H9 (cell line): ENCODE measurements around the gene DAB2IP. TPM values are rescaled to one million over a fixed set of nuclear protein-coding genes. Genes with fewer than 3 reads are reported as not detected.
A peak's percentile ranks its signal among the peaks of the same experiment; 100 is the strongest.

Source experiments
- DNase-seq: peaks from one replicate; pipeline ENCODE4 v3.0.0-alpha.2; 2017
- H2AFZ ChIP-seq: one replicate; pipeline ENCODE4 v1.6.1; 2013; ENCODE audit warnings: mild to moderate bottlenecking, low read length, control low read depth, moderate library complexity
- H2AK5ac ChIP-seq: 2 replicates; pipeline ENCODE4 v1.6.1; 2013; ENCODE audit warnings: low read length, control low read depth, mixed read lengths; ENCODE audit not compliant: insufficient read length
- H2BK120ac ChIP-seq: one replicate; pipeline ENCODE4 v1.6.1; 2013; ENCODE audit warnings: low read depth, mild to moderate bottlenecking, low read length, control low read depth, inconsistent platforms; ENCODE audit not compliant: poor library complexity, severe bottlenecking
- H2BK12ac ChIP-seq: 2 replicates; pipeline ENCODE4 v1.6.1; 2013; ENCODE audit warnings: low read length, control low read depth, mixed read lengths, low read depth; ENCODE audit not compliant: insufficient read length
- H2BK15ac ChIP-seq: 2 replicates; pipeline ENCODE4 v1.6.1; 2013; ENCODE audit warnings: low read depth, low read length, control low read depth
- H2BK20ac ChIP-seq: one replicate; pipeline ENCODE4 v1.6.1; 2013; ENCODE audit warnings: low read depth, mild to moderate bottlenecking, low read length, control low read depth, inconsistent platforms; ENCODE audit not compliant: poor library complexity, severe bottlenecking
- H2BK5ac ChIP-seq: 2 replicates; pipeline ENCODE4 v1.6.1; 2013; ENCODE audit warnings: low read length, control low read depth, mixed read lengths; ENCODE audit not compliant: insufficient read length
- H3K14ac ChIP-seq: 2 replicates; pipeline ENCODE4 v1.6.1; 2013; ENCODE audit warnings: low read length, control low read depth; ENCODE audit not compliant: insufficient read depth
- H3K18ac ChIP-seq: 2 replicates; pipeline ENCODE4 v1.6.1; 2013; ENCODE audit warnings: low read depth, mild to moderate bottlenecking, mixed read lengths, low read length, control low read depth; ENCODE audit not compliant: insufficient read length
- H3K23ac ChIP-seq: 2 replicates; pipeline ENCODE4 v1.6.1; 2013; ENCODE audit warnings: low read length, control low read depth, mixed read lengths, low read depth; ENCODE audit not compliant: insufficient read length
- H3K23me2 ChIP-seq: 2 replicates; pipeline ENCODE4 v1.6.1; 2013; ENCODE audit warnings: low read depth, mild to moderate bottlenecking, mixed read lengths, low read length, control low read depth; ENCODE audit not compliant: insufficient read length, poor library complexity, severe bottlenecking
- H3K27ac ChIP-seq: 2 replicates; pipeline ENCODE4 v1.5.1; 2013; ENCODE audit warnings: low read length, control low read depth, mixed read lengths, low read depth; ENCODE audit not compliant: insufficient read length
- H3K27me3 ChIP-seq: 2 replicates; pipeline ENCODE4 v1.6.1; 2013; ENCODE audit warnings: low read length, control low read depth, inconsistent platforms; ENCODE audit not compliant: insufficient read depth
- H3K4ac ChIP-seq: 2 replicates; pipeline ENCODE4 v1.6.1; 2013; ENCODE audit warnings: low read depth, mild to moderate bottlenecking, control low read depth, inconsistent platforms, low read length, moderate library complexity
- H3K4me1 ChIP-seq: 2 replicates; pipeline ENCODE4 v1.6.1; 2013; ENCODE audit warnings: low read length, control low read depth, inconsistent platforms; ENCODE audit not compliant: insufficient read depth
- H3K4me2 ChIP-seq: 2 replicates; pipeline ENCODE4 v1.6.1; 2013; ENCODE audit warnings: low read length, control low read depth, mixed read lengths; ENCODE audit not compliant: insufficient read length, insufficient read depth
- H3K56ac ChIP-seq: 2 replicates; pipeline ENCODE4 v1.6.1; 2013; ENCODE audit warnings: low read depth, mild to moderate bottlenecking, mixed read lengths, low read length, control low read depth; ENCODE audit not compliant: insufficient read length
- H3K79me1 ChIP-seq: 2 replicates; pipeline ENCODE4 v1.6.1; 2013; ENCODE audit warnings: low read depth, mild to moderate bottlenecking, moderate library complexity, low read length, control low read depth, inconsistent platforms; ENCODE audit not compliant: insufficient read depth, poor library complexity, severe bottlenecking
- H3K79me2 ChIP-seq: 2 replicates; pipeline ENCODE4 v1.6.1; 2013; ENCODE audit warnings: low read length, control low read depth, inconsistent platforms; ENCODE audit not compliant: insufficient read depth
- H3K9ac ChIP-seq: 2 replicates; pipeline ENCODE4 v1.6.1; 2013; ENCODE audit warnings: low read length, control low read depth, mixed read lengths; ENCODE audit not compliant: insufficient read length; ENCODE audit errors: extremely low read depth
- H3K9me3 ChIP-seq: one replicate; pipeline ENCODE4 v1.6.1; 2013; ENCODE audit warnings: low read depth, low read length, inconsistent platforms; ENCODE audit not compliant: control insufficient read depth
- H3T11ph ChIP-seq: one replicate; pipeline ENCODE4 v1.6.1; 2013; ENCODE audit warnings: mild to moderate bottlenecking, low read length, control low read depth, inconsistent platforms
- H4K20me1 ChIP-seq: one replicate; pipeline ENCODE4 v1.6.1; 2013; ENCODE audit not compliant: control insufficient read depth, insufficient read length, insufficient read depth
- H4K5ac ChIP-seq: 2 replicates; pipeline ENCODE4 v1.6.1; 2013; ENCODE audit warnings: low read depth, mild to moderate bottlenecking, mixed read lengths, low read length, control low read depth; ENCODE audit not compliant: insufficient read length
- H4K8ac ChIP-seq: replicated peaks from 2 replicates; pipeline ENCODE4 v1.6.1; 2013; ENCODE audit warnings: low read length, control low read depth, mixed read lengths, low read depth; ENCODE audit not compliant: insufficient read length
- H4K91ac ChIP-seq: 2 replicates; pipeline ENCODE4 v1.6.1; 2013; ENCODE audit warnings: low read depth, mild to moderate bottlenecking, moderate library complexity, mixed read lengths, low read length, control low read depth; ENCODE audit not compliant: insufficient read length
- H3K27ac Mint-ChIP-seq, 3 experiments: 2 replicates in 2 of 3; 3 replicates in 1 of 3; pipeline ENCODE4 v1.8.0; 2020 to 2021; ENCODE audit warnings: mixed read lengths in 3 of 3, mild to moderate bottlenecking in 1 of 3, moderate library complexity in 1 of 3
- H3K27me3 Mint-ChIP-seq: 2 replicates; pipeline ENCODE4 v1.8.0; 2021; ENCODE audit warnings: low read depth, mild to moderate bottlenecking, moderate library complexity, mixed read lengths
- H3K36me3 Mint-ChIP-seq, 3 experiments: 2 replicates in 2 of 3; 3 replicates in 1 of 3; pipeline ENCODE4 v1.8.0; 2020 to 2021; ENCODE audit warnings: low read depth in 3 of 3, mixed read lengths in 3 of 3; ENCODE audit not compliant: insufficient read depth in 1 of 3
- H3K4me1 Mint-ChIP-seq, 2 experiments: 2 replicates each; pipeline ENCODE4 v1.8.0; 2020; ENCODE audit warnings: mixed read lengths in 2 of 2
- H3K4me3 Mint-ChIP-seq, 2 experiments: 2 replicates in 1 of 2; 3 replicates in 1 of 2; pipeline ENCODE4 v1.8.0; 2020 to 2021; ENCODE audit warnings: mild to moderate bottlenecking in 2 of 2, mixed read lengths in 2 of 2, moderate library complexity in 1 of 2
- H3K9me3 Mint-ChIP-seq, 2 experiments: 2 replicates in 1 of 2; 3 replicates in 1 of 2; pipeline ENCODE4 v1.8.0; 2020; ENCODE audit warnings: mild to moderate bottlenecking in 2 of 2, mixed read lengths in 2 of 2, moderate library complexity in 1 of 2
- WGBS: extraction: QIAGEN DNeasy Blood & Tissue Kit; methylation state at CpG from one replicate; pipeline ENCODE4 v1.1.7; 2013; ENCODE audit warnings: missing lambda C conversion rate, low lambda C conversion rate, mixed read lengths; ENCODE audit not compliant: insufficient read length; ENCODE audit errors: extremely low coverage; 5-methylcytosine and 5-hydroxymethylcytosine counted together
- total RNA-seq: library from RNA; stranded (reverse); gene quantifications from 2 replicates; pipeline ENCODE4 v1.2.1, GENCODE V29; 2021
- TF ChIP-seq, protein P1 (sequence below): fragments of 200-600 bp; sonication (generic); conservative IDR thresholded peaks from 3 replicates; pipeline ENCODE4 v1.8.0; 2021; ENCODE audit warnings: antibody characterized with exemption, mild to moderate bottlenecking

Gene DAB2IP
- total RNA-seq, 1 experiment from 2014 or later: 22.6 TPM

DNA sequence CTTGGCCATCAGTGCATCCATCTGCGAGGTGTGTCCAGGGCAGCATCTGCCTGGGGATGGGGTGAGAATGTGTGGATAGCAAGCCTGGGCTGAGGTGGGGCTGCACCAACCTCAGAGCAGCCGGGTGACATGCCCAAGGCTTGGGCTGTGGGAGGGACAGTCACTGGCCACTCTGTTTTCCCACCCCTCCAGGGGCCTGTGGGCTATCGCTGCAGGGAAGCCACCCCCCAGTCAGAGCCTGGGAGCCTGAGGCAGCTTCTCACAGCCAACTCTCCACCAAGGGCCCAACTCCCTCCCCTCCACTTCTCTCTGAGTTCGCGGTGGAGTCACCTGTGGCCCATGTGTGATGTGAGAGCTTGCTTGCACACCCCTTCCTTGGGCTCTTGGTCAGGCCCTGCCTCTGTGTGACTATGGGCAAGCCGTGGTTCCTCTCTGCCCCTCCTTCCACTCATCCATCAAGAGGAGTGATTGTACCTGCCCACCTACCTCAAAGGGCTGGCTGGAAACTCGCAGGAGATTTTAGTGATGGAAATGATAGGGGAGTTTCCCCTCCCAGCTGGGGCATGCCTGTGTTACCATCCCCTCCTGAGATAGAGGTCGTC is 54.8 kb downstream of the DAB2IP start:
- peaks cover 24 to 49% of the 10 kb centered on the region in 2 experiments for H3K4me1 Mint-ChIP-seq
- Histone ChIP-seq H4K8ac (no peak overlapping the region), H2BK20ac (no peak overlapping the region), H3K4me2 (no peak overlapping the region), H3K23ac (no peak overlapping the region), H3K4me1 (no peaks in the 10 kb centered on the region), H3K4ac (no peak overlapping the region), H2BK120ac (no peak overlapping the region), H2AFZ (no peak overlapping the region), H3K14ac (no peak overlapping the region; the same call in 1 of the 2 replicates), H4K5ac (no peak overlapping the region), H2BK5ac (no peak overlapping the region), H3K9ac (no peak overlapping the region), H2AK5ac (no peak overlapping the region), H3T11ph (no peak overlapping the region), H3K79me2 (peaks cover 2% of the 10 kb centered on the region; the same call in 1 of the 2 replicates), H3K23me2 (no peaks in the 10 kb centered on the region), H2BK15ac (no peak overlapping the region), H3K18ac (no peak overlapping the region), H4K20me1 (peaks cover 2% of the 10 kb centered on the region), H2BK12ac (no peak overlapping the region), H3K56ac (no peak overlapping the region), H3K9me3 (no peaks in the 10 kb centered on the region), H3K27ac (no peak overlapping the region), H4K91ac (no peak overlapping the region), H3K27me3 (no peaks in the 10 kb centered on the region), H3K79me1 (peaks cover 6% of the 10 kb centered on the region)
- H3K27ac Mint-ChIP-seq: peak overlapping the region in 1 of 3 experiments; percentile 77; a peak in 1 of 7 replicates
- H3K36me3 Mint-ChIP-seq: no peaks in the 10 kb centered on the region; a peak in 1 of 7 replicates
- no peak overlapping the region; a peak in 1 of 5 replicates for H3K4me3 Mint-ChIP-seq
- no peaks in the 10 kb centered on the region for H3K9me3 Mint-ChIP-seq
- no CpG with 5 or more reads among the region's 8 CpGs for WGBS
- no peaks in the 10 kb centered on the region for H3K27me3 Mint-ChIP-seq
- no peak for DNase-seq
- TF ChIP-seq, protein P1, sequence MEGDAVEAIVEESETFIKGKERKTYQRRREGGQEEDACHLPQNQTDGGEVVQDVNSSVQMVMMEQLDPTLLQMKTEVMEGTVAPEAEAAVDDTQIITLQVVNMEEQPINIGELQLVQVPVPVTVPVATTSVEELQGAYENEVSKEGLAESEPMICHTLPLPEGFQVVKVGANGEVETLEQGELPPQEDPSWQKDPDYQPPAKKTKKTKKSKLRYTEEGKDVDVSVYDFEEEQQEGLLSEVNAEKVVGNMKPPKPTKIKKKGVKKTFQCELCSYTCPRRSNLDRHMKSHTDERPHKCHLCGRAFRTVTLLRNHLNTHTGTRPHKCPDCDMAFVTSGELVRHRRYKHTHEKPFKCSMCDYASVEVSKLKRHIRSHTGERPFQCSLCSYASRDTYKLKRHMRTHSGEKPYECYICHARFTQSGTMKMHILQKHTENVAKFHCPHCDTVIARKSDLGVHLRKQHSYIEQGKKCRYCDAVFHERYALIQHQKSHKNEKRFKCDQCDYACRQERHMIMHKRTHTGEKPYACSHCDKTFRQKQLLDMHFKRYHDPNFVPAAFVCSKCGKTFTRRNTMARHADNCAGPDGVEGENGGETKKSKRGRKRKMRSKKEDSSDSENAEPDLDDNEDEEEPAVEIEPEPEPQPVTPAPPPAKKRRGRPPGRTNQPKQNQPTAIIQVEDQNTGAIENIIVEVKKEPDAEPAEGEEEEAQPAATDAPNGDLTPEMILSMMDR: no peak
